Motor neuron (in vitro differentiated cells): ENCODE measurements around the gene DPY19L3. TPM values are rescaled to one million over a fixed set of nuclear protein-coding genes. Genes with fewer than 3 reads are reported as not detected.
"Not testable (repeated sequence)": the region's sequence is repeated elsewhere in the genome, so short reads cannot be mapped to it uniquely, and the experiment has no call there.

Source experiments
- ATAC-seq, 8 experiments: fragments of 200-7000 bp; cut with Tn5 transposase; replicated peaks in 6 of 8; 2 replicates each; pipeline ENCODE4 v1.8.0; 2021; ENCODE audit warnings: mild to moderate bottlenecking in 8 of 8, moderate library complexity in 8 of 8
- H3K27ac ChIP-seq, 2 donors: fragments of 250-450 bp; sonication (Bioruptor Pico); 2 replicates each; pipeline ENCODE4 v1.9.0; 2021; ENCODE audit warnings: antibody characterized with exemption in 2 of 2, mild to moderate bottlenecking in 2 of 2, moderate library complexity in 1 of 2
- H3K4me1 ChIP-seq, 2 donors: fragments of 250-450 bp; sonication (Bioruptor Pico); replicated peaks in 1 of 2; 2 replicates each; pipeline ENCODE4 v1.6.1; 2021; ENCODE audit warnings: antibody characterized with exemption in 2 of 2, mild to moderate bottlenecking in 2 of 2, moderate library complexity in 1 of 2
- H3K4me3 ChIP-seq, 5 donors: fragments of 250-450 bp; sonication (Bioruptor Pico); 2 replicates each; pipeline ENCODE4 v1.9.0; 2021; ENCODE audit warnings: antibody characterized with exemption in 5 of 5, mild to moderate bottlenecking in 5 of 5, moderate library complexity in 4 of 5
- WGBS, 10 experiments: fragments of 450-650 bp; shearing (Covaris generic); methylation state at CpG; one replicate each; pipeline ENCODE4 v1.0.0; 2022; 5-methylcytosine and 5-hydroxymethylcytosine counted together
- in situ Hi-C, 9 experiments: fragments of 400-800 bp; cut with MboI; loops; one replicate each; pipeline ENCODE4 v1.15.0; 2021; ENCODE audit warnings: low sequenced_read_pairs in 9 of 9, low pct_unique_long_range_greater_than_20kb in 2 of 9; ENCODE audit not compliant: unreplicated experiment in 9 of 9
- total RNA-seq, 8 experiments: library from RNA; unstranded; fragments of 300-600 nt; gene quantifications; 2 replicates each; pipeline versions ENCODE4 v1.2.3 to v1.2.4, GENCODE V29; 2022

DPY19L3 gene
- total RNA-seq, 8 experiments from 2014 or later = 22.2 to 69.3 (median 36.3) TPM

DNA sequence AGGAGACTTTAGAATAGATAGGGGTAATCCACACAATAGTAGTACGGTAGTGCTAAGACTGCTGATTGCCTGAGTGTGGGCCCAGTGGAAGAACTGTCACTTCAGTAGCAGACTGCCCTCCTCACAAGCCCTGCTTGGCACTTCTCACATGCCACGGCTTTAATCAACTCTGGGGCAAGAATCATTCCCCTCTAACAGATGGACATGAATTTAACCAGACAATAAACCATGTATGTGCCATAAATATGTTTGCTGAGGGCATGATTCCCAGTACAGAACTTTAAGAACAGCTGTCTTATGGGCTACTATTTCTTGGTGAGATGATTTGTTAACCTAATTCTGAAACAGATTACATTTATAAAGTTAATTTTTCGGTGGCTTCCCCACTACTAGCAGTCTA is 22.0 kb downstream of the DPY19L3 start:
- H3K27ac ChIP-seq = no peak overlapping the region
- in situ Hi-C loops = no loop called here
- H3K4me1 ChIP-seq = no peaks in the 10 kb centered on the region
- no peak for ATAC-seq
- H3K4me3 ChIP-seq = no peak overlapping the region
- WGBS, 10 experiments = 44 to 100% (median 85%) methylated on average over 1 to 3 of the region's 3 CpGs

DNA sequence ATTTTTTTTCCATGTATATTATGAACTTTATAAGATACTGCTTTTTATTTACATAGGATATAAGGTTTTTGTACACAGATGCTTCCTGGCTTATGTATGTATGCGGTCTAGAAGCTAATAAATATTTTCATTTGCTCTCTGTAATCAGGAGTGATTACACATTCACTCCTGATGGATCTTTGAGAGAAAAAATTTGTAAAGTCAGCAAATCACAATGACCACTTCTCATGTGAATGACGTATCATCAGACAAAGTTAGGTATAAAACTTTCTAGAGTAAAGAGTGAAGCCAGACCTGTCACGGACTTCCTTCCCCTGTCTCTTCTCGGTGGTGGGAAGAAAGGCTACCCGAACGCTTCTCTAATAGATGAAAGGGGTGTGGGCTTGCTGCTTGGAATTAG is 31.1 kb downstream of the DPY19L3 start:
- WGBS, 10 experiments = 83 to 100% (median 94%) methylated on average over 1 to 6 of the region's 6 CpGs
- no peaks in the 10 kb centered on the region for H3K4me1 ChIP-seq
- no peak overlapping the region for H3K4me3 ChIP-seq
- ATAC-seq = no peak
- in situ Hi-C loops = no loop called here
- H3K27ac ChIP-seq = no peak overlapping the region

DNA sequence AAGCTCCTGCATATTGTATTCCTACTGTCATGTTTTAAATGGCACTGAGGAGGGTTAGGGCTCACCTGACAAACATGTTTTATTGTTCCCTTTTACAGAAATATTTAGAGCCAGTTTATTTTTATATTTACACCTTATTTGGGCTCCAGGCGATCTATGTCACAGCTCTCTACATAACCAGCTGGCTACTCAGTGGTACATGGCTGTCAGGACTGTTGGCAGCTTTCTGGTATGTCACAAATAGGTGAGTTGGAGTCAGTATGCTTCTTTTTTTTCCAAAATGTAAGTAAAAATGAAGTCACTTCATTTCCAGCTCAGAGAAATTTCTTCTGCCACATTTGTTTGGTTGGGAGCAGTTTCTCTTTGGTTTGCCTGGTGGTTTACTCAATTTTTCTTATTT is 31.5 kb downstream of the DPY19L3 start:
- no peak for ATAC-seq
- no peaks in the 10 kb centered on the region for H3K4me1 ChIP-seq
- in situ Hi-C loops = no loop called here
- H3K4me3 ChIP-seq = no peak overlapping the region
- H3K27ac ChIP-seq = no peak overlapping the region
- 29 to 100% (median 100%) methylated on average over 1 of the region's 1 CpG; no CpG with 5 or more reads in 4 of the 10 experiments for WGBS, 10 experiments

DNA sequence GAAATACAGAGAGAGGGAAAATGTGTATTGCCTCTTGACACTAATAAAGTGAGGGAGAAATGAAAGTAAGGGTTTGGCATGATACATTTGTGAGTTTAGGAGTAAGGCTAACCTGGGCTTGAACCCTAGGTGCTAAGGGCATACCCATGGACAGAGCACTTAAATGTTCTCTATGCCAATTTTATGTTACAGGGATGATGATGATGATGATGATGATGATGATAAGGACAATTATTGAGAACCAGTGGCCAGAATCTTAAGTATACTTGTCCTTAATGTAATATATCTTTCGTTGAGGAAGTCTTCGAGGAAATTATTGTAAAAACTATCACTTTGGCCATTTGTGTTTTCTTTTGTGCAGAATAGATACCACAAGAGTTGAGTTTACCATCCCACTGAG is 33.2 kb downstream of the DPY19L3 start:
- 82 to 100% (median 100%) methylated on average over 1 to 2 of the region's 2 CpGs; no CpG with 5 or more reads in 1 of the 10 experiments for WGBS, 10 experiments
- no peak for ATAC-seq
- Histone ChIP-seq H3K4me1 (no peaks in the 10 kb centered on the region), H3K27ac (no peak overlapping the region), H3K4me3 (no peak overlapping the region)
- in situ Hi-C loops = no loop called here

DNA sequence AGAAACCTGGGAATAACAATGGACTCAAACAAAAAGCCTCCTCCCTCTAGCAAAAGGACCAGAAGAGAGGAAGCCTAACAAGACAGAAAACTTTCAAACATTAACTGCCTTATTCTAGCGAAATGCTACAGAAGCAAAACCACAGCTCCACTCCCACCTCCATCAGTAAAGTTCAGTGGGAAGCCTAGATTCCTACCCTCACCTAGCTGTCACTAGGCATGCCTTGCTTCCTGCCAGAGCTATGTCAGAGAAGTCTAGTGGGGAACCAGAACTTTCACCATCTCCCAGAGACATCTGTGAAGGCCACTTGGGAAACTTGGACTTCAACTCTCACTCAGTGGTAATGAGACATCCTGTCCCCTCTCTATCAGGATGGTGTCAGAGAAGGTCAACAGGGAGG is 37.1 kb downstream of the DPY19L3 start:
- 80 to 100% (median 90%) methylated on average over 1 of the region's 1 CpG; no CpG with 5 or more reads in 6 of the 10 experiments for WGBS, 10 experiments
- H3K4me3 ChIP-seq = no peak overlapping the region
- in situ Hi-C loops = no loop called here

DNA sequence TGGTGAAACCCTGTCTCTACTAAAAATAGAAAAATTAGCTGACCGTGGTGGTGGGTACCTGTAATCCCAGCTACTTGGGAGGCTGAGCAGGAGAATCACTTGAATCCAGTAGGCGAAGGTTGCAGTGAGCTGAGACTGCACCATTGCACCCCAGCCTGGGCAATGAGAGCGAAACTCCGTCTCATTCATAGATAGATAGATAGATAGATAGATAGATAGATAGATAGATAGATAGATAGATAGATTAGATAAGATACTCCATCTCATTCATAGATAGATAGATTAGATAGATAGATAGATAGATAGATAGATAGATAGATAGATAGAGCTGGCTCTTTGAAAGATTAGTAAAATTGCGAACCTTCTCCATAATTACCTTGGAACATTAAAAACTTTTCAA is 42.0 kb downstream of the DPY19L3 start:
- H3K27ac ChIP-seq, H3K4me1 ChIP-seq, H3K4me3 ChIP-seq, ATAC-seq, in situ Hi-C loops: not testable (repeated sequence)
- 88 to 100% (median 95%) methylated on average over 1 to 5 of the region's 5 CpGs for WGBS, 10 experiments

More for the DNA sequence above, 37.1 kb downstream of the DPY19L3 start:
- H3K27ac ChIP-seq = no peak overlapping the region
- no peaks in the 10 kb centered on the region for H3K4me1 ChIP-seq
- ATAC-seq = no peak

DNA sequence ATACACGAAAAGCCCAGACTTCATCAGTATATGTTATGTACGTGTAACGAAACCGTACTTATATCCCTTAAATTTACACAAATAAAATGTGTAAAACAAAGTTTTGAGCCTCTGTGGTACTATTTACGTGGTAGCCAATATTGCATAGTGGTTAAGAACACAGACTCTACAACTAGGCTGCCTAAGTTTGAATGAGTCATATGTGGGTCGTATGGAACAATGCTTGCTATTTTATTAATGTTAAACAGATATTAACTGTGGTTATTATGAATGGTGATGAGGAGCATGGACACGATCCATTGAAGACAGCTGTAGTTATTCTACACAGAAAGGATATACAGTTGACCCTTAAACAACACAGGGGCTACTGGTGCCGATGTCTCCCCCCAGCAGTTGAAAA is 42.5 kb downstream of the DPY19L3 start:
- Histone ChIP-seq H3K4me1 (no peaks in the 10 kb centered on the region), H3K4me3 (no peak overlapping the region), H3K27ac (no peak overlapping the region)
- in situ Hi-C loops = no loop called here
- 76 to 100% (median 94%) methylated on average over 1 to 8 of the region's 8 CpGs; no CpG with 5 or more reads in 1 of the 10 experiments for WGBS, 10 experiments
- no peak for ATAC-seq

- in situ Hi-C loops = no loop called here
- Histone ChIP-seq H3K4me3 (no peak overlapping the region), H3K27ac (no peak overlapping the region), H3K4me1 (no peaks in the 10 kb centered on the region)
- 24 to 100% (median 91%) methylated on average over 2 to 4 of the region's 4 CpGs; no CpG with 5 or more reads in 2 of the 10 experiments for WGBS, 10 experiments
- peak in 3 of 8 experiments; percentile 97 to 98 (median 98) for ATAC-seq
Observed at GRCh38 chr19:32450217-32450616, 44.6 kb downstream of the DPY19L3 start.

DNA sequence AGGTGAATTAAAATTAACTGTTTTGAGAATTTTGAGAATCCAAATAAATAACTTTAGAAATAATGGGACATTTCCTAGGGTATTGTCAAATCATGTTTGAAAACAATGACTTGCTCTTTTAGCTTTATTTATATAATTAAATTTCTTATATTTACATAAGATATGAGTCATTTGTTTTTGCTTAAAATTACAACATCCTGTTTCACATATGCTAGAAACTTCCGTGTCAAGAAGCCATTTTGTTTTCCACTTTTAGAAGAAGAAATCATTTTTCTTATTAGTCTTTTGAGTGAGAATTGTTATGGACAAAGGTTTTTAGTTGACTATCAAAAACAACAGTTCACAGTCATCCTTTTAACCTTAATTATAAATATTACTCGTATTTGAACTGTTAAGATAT is 48.2 kb downstream of the DPY19L3 start:
- H3K4me3 ChIP-seq = no peak overlapping the region
- no peaks in the 10 kb centered on the region for H3K4me1 ChIP-seq
- no peak overlapping the region for H3K27ac ChIP-seq
- WGBS, 10 experiments = 88 to 100% (median 96%) methylated on average over 2 of the region's 2 CpGs; no CpG with 5 or more reads in 1 of the 10 experiments
- ATAC-seq = no peak
- in situ Hi-C loops = no loop called here

GRCh38 chr19:32456406-32456805 is 50.8 kb downstream of the DPY19L3 start:
- 92 to 100% (median 100%) methylated on average over 1 to 4 of the region's 4 CpGs; no CpG with 5 or more reads in 3 of the 10 experiments for WGBS, 10 experiments
- ATAC-seq = no peak
- no peaks in the 10 kb centered on the region for H3K4me1 ChIP-seq
- H3K4me3 ChIP-seq = no peak overlapping the region
- no peak overlapping the region for H3K27ac ChIP-seq
- in situ Hi-C loops = no loop called here

DNA sequence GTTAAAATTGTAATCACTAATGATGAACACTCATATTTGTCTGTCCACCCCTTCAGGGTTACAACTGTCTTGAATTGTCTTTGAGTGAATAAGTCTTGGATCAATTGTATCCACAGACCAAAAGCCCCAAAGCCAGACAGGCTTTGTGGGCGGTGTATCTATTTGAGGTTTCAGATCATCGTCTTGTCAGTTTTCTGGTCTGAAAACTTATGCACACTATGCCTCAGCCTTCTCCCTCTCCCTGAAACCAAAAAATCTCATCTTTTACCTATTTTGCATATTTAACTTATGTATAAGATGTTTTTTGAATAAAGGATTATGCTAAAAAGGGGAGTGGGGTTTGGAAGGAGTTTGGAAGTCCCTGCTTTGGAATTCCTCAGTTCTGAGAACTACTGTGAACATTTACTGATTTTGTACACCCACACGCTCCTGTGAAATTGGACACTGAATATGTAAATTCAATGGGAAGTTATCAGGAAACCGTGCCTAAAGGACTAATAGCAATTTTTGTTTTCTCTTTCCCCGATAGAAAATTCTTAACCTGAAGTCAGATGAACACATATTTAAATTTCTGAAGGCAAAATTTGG is 52.1 kb downstream of the DPY19L3 start:
- in situ Hi-C loops = no loop called here
- ATAC-seq = peak in 3 of 8 experiments; percentile 89 to 95 (median 90)
- Histone ChIP-seq H3K4me1 (no peaks in the 10 kb centered on the region), H3K27ac (no peak overlapping the region), H3K4me3 (no peak overlapping the region)
- 0 to 95% (median 79%) methylated on average over 2 to 5 of the region's 5 CpGs for WGBS, 10 experiments

DNA sequence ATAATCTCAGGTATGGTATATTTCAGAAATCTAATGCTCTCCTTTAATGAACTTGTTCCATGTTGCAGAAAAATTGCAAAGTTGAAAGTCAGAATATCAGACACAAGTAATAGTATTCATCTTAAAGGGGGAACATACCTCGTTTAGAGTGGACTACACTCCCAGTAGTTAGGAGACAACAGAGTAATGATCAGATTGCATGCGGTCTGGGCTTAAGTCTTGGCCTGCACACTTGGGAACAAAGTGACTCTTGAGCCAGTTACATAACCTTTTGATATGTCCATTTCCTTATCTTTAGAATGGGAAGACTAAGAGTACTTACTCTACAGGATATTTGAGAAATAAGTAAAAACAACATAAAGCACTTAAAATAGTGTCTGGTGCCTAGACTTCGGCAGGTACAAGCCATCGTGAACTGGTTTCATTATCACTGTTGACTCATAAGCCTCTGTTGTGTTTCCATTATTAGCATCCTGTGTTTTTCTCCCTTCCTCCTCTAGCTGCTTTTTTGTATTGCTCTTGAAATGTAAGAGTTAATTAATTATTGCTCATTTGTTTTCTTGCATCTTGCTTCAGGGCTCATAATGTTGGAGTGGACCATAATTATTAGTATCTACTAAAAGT is 53.0 kb downstream of the DPY19L3 start:
- H3K4me3 ChIP-seq = no peak overlapping the region
- no peak overlapping the region for H3K27ac ChIP-seq
- 73 to 100% (median 88%) methylated on average over 2 to 4 of the region's 4 CpGs; no CpG with 5 or more reads in 3 of the 10 experiments for WGBS, 10 experiments
- in situ Hi-C loops = no loop called here
- H3K4me1 ChIP-seq = no peaks in the 10 kb centered on the region
- no peak for ATAC-seq

DNA sequence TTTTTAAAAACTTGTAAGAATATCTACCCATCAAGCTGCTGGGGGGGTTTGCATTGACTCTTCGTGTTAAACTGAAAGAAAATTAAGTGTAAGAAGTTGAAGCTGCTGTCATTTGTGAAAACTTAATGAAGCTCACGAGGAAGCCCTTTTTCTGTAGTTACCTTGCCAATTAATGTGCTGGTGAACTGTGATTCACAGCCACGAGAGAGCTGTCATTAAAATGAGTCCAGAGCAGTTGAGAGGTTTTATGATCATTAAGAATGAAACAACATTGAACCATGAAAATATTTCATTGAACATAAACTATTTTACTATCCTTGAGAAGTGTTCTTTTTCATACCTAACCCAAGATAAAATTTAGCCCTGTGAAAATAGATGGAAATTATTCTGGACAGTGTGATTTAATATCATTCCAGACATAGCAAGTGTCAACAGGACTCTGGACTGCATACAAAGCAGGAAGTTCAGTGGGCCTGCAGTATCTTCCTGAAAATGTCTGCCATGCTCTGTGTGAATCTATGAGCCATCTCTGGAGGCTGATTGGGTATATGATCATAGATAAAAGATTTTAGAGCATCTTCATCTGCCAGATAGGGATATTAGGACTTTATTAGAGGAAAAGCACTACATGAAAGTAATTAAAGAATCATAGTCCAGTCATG is 53.8 kb downstream of the DPY19L3 start:
- ATAC-seq = no peak
- in situ Hi-C loops = no loop called here
- Histone ChIP-seq H3K27ac (no peak overlapping the region), H3K4me3 (no peak overlapping the region), H3K4me1 (no peaks in the 10 kb centered on the region)
- 79 to 91% (median 83%) methylated on average over 1 to 3 of the region's 3 CpGs; no CpG with 5 or more reads in 1 of the 10 experiments for WGBS, 10 experiments
